Adipocyte (in vitro differentiated cells): Measurements from ENCODE around the gene SYDE2.

Experiments used
- DNase-seq: peaks from one replicate; pipeline ENCODE4 v3.0.0-alpha.2; 2015; ENCODE audit warnings: low read depth
- H3K27me3 ChIP-seq: replicated peaks from 2 replicates; pipeline ENCODE4 v1.7.0; 2013; ENCODE audit warnings: mild to moderate bottlenecking, low read length, moderate library complexity; ENCODE audit not compliant: control insufficient read depth, insufficient read depth
- H3K36me3 ChIP-seq: 2 replicates; pipeline ENCODE4 v1.7.0; 2013; ENCODE audit warnings: low read length, mild to moderate bottlenecking, moderate library complexity; ENCODE audit not compliant: control insufficient read depth, insufficient read depth, severe bottlenecking
- H3K4me1 ChIP-seq: 2 replicates; pipeline ENCODE4 v1.7.0; 2013; ENCODE audit warnings: mild to moderate bottlenecking, low read length, moderate library complexity; ENCODE audit not compliant: control insufficient read depth, insufficient read depth
- H3K4me3 ChIP-seq: 2 replicates; pipeline ENCODE4 v1.7.0; 2013; ENCODE audit warnings: mild to moderate bottlenecking, low read length, moderate library complexity
- H3K9ac ChIP-seq: 2 replicates; pipeline ENCODE4 v1.7.0; 2013; ENCODE audit warnings: mild to moderate bottlenecking, low read length, moderate library complexity
- H3K9me3 ChIP-seq: 2 replicates; pipeline ENCODE4 v1.7.0; 2013; ENCODE audit warnings: mild to moderate bottlenecking, low read length, moderate library complexity; ENCODE audit not compliant: control insufficient read depth

The SYDE2 gene

GRCh38 chr1:85229574-85230097, 28.8 kb upstream of the SYDE2 start:
- Histone ChIP-seq H3K4me3 (no peak overlapping the region), H3K4me1 (peaks cover 15% of the 10 kb centered on the region), H3K9ac (no peak overlapping the region), H3K27me3 (no peaks in the 10 kb centered on the region), H3K36me3 (no peaks in the 10 kb centered on the region), H3K9me3 (no peaks in the 10 kb centered on the region)
- no peak for DNase-seq

- H3K4me1 ChIP-seq, result peaks cover 17% of the 10 kb centered on the region
- H3K9ac ChIP-seq, result no peak overlapping the region
- no peaks in the 10 kb centered on the region for H3K27me3 ChIP-seq
- H3K36me3 ChIP-seq, result no peaks in the 10 kb centered on the region
- H3K4me3 ChIP-seq, result no peak overlapping the region
- H3K9me3 ChIP-seq, result no peaks in the 10 kb centered on the region
- peak; percentile 56 for DNase-seq
Observed at GRCh38 chr1:85228972-85229371, 28.2 kb upstream of the SYDE2 start.

- H3K27me3 ChIP-seq, result no peaks in the 10 kb centered on the region
- peak; percentile 45 for DNase-seq
- H3K9me3 ChIP-seq, result no peaks in the 10 kb centered on the region
- H3K36me3 ChIP-seq, result no peaks in the 10 kb centered on the region
- H3K4me3 ChIP-seq, result peak overlapping the region; percentile 24
- peaks cover 17% of the 10 kb centered on the region for H3K4me1 ChIP-seq
- H3K9ac ChIP-seq, result no peak overlapping the region
Observed at GRCh38 chr1:85225624-85226380, 25.0 kb upstream of the SYDE2 start.

GRCh38 chr1:85224734-85225623, 24.2 kb upstream of the SYDE2 start:
- peaks cover 17% of the 10 kb centered on the region for H3K4me1 ChIP-seq
- H3K36me3 ChIP-seq, result no peaks in the 10 kb centered on the region
- no peak overlapping the region for H3K4me3 ChIP-seq
- no peak overlapping the region for H3K9ac ChIP-seq
- H3K27me3 ChIP-seq, result no peaks in the 10 kb centered on the region
- H3K9me3 ChIP-seq, result no peaks in the 10 kb centered on the region
- peak; percentile 39 for DNase-seq

GRCh38 chr1:85224295-85224694, 23.5 kb upstream of the SYDE2 start:
- Histone ChIP-seq H3K9me3 (no peaks in the 10 kb centered on the region), H3K4me1 (peaks cover 17% of the 10 kb centered on the region), H3K9ac (no peak overlapping the region), H3K27me3 (no peaks in the 10 kb centered on the region), H3K36me3 (no peaks in the 10 kb centered on the region), H3K4me3 (no peak overlapping the region)
- DNase-seq, result no peak

GRCh38 chr1:85223334-85223733, 22.5 kb upstream of the SYDE2 start:
- Histone ChIP-seq H3K27me3 (no peaks in the 10 kb centered on the region), H3K36me3 (no peaks in the 10 kb centered on the region), H3K4me3 (no peak overlapping the region), H3K4me1 (peaks cover 17% of the 10 kb centered on the region), H3K9me3 (no peaks in the 10 kb centered on the region), H3K9ac (no peak overlapping the region)
- DNase-seq, result no peak

GRCh38 chr1:85220756-85221201, 20.0 kb upstream of the SYDE2 start:
- no peak overlapping the region for H3K4me3 ChIP-seq
- no peaks in the 10 kb centered on the region for H3K36me3 ChIP-seq
- peak; percentile 88 for DNase-seq
- H3K9me3 ChIP-seq, result no peaks in the 10 kb centered on the region
- peaks cover 13% of the 10 kb centered on the region for H3K4me1 ChIP-seq
- no peaks in the 10 kb centered on the region for H3K27me3 ChIP-seq
- no peak overlapping the region for H3K9ac ChIP-seq

- Histone ChIP-seq H3K36me3 (no peaks in the 10 kb centered on the region), H3K4me1 (peaks cover 5% of the 10 kb centered on the region), H3K4me3 (no peak overlapping the region), H3K9ac (no peak overlapping the region), H3K9me3 (no peaks in the 10 kb centered on the region), H3K27me3 (no peaks in the 10 kb centered on the region)
- no peak for DNase-seq
Observed at GRCh38 chr1:85219853-85220610, 19.2 kb upstream of the SYDE2 start.

GRCh38 chr1:85216697-85217096, 15.9 kb upstream of the SYDE2 start:
- Histone ChIP-seq H3K9ac (no peak overlapping the region), H3K4me3 (no peak overlapping the region), H3K36me3 (no peaks in the 10 kb centered on the region), H3K27me3 (no peaks in the 10 kb centered on the region), H3K4me1 (no peaks in the 10 kb centered on the region), H3K9me3 (no peaks in the 10 kb centered on the region)
- DNase-seq, result no peak

- no peaks in the 10 kb centered on the region for H3K9me3 ChIP-seq
Observed at GRCh38 chr1:85214654-85215053, 13.8 kb upstream of the SYDE2 start.

GRCh38 chr1:85208488-85208887, 7.7 kb upstream of the SYDE2 start:
- no peak for DNase-seq

More at GRCh38 chr1:85214654-85215053, 13.8 kb upstream of the SYDE2 start:
- DNase-seq, result no peak
- H3K4me1 ChIP-seq, result no peaks in the 10 kb centered on the region
- no peaks in the 10 kb centered on the region for H3K27me3 ChIP-seq
- H3K9ac ChIP-seq, result no peak overlapping the region
- H3K4me3 ChIP-seq, result no peak overlapping the region
- no peaks in the 10 kb centered on the region for H3K36me3 ChIP-seq

More at GRCh38 chr1:85208488-85208887, 7.7 kb upstream of the SYDE2 start:
- H3K4me3 ChIP-seq, result no peak overlapping the region
- H3K27me3 ChIP-seq, result peaks cover 4% of the 10 kb centered on the region
- H3K9me3 ChIP-seq, result no peaks in the 10 kb centered on the region
- H3K36me3 ChIP-seq, result no peaks in the 10 kb centered on the region
- peaks cover 19% of the 10 kb centered on the region for H3K4me1 ChIP-seq
- H3K9ac ChIP-seq, result no peak overlapping the region
